Regular cardiac myocyte (primary cell): ENCODE data around the gene TECPR1. TPM values are rescaled to one million over a fixed set of nuclear protein-coding genes. Genes with fewer than 3 reads are reported as not detected.

ENCODE experiments used
- total RNA-seq: library from RNA; depleted of rRNA; stranded (reverse); fragments of >200 nt; gene quantifications from 2 replicates; pipeline ENCODE4 v1.2.3, GENCODE V29; 2014

Gene TECPR1, protein sequence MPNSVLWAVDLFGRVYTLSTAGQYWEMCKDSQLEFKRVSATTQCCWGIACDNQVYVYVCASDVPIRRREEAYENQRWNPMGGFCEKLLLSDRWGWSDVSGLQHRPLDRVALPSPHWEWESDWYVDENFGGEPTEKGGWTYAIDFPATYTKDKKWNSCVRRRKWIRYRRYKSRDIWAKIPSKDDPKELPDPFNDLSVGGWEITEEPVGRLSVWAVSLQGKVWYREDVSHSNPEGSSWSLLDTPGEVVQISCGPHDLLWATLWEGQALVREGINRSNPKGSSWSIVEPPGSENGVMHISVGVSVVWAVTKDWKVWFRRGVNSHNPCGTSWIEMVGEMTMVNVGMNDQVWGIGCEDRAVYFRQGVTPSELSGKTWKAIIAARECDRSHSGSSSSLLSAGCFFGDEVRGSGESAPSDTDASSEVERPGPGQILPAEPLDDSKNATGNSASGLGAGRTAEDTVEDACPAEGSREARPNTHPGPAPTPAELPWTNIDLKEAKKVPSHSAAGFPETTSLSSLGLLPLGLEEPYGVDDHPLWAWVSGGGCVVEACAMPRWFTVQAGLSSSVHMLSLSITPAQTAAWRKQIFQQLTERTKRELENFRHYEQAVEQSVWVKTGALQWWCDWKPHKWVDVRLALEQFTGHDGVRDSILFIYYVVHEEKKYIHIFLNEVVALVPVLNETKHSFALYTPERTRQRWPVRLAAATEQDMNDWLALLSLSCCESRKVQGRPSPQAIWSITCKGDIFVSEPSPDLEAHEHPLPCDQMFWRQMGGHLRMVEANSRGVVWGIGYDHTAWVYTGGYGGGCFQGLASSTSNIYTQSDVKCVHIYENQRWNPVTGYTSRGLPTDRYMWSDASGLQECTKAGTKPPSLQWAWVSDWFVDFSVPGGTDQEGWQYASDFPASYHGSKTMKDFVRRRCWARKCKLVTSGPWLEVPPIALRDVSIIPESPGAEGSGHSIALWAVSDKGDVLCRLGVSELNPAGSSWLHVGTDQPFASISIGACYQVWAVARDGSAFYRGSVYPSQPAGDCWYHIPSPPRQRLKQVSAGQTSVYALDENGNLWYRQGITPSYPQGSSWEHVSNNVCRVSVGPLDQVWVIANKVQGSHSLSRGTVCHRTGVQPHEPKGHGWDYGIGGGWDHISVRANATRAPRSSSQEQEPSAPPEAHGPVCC
- total RNA-seq: 24.0 and 37.2 TPM in 2 replicates

DNA sequence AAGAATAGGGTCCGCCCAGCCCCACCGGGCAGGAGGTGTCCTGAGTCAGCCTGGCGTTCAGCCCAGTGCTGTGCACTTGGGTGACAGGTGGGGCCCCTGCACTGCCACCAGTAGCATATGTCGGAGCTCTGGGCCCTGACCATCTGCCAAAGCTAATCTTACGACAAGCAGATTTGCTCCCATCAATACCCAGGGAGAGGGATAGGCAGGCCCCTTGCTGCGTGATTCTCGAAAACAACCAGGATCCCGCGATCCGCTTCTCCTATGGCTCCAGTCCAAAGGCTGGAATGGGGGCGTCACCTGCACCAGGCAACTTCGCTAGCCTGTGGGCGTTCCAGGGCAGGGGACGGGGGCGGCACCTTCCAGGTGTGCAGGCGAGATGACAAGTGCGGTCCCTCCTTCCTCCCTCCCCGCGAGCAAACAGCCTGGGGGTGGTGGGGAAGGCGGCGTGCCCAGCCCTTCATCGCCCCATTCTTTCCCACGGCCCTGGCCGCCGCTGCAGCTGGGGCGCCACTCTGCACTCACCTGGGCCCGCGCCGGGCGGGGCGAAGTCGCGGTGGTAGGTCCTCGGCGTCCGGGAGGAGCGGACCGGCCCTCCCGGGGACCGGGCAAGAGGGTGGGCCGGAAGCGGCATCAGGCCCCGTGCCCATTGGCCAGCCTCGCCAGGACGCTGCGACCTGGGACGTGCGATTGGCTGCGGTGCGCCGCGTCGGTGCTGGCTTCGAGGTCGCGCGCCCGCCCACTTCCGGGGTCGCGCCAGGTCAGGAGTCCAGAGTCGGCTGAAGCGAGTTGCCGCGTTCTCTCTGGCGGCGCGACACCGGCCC, at the start of gene TECPR1:
TSS of gene TECPR1 (minus strand) at position 632 of the 824 bp plus-strand sequence. CDS start 6,086 bp downstream, outside the sequence.

DNA sequence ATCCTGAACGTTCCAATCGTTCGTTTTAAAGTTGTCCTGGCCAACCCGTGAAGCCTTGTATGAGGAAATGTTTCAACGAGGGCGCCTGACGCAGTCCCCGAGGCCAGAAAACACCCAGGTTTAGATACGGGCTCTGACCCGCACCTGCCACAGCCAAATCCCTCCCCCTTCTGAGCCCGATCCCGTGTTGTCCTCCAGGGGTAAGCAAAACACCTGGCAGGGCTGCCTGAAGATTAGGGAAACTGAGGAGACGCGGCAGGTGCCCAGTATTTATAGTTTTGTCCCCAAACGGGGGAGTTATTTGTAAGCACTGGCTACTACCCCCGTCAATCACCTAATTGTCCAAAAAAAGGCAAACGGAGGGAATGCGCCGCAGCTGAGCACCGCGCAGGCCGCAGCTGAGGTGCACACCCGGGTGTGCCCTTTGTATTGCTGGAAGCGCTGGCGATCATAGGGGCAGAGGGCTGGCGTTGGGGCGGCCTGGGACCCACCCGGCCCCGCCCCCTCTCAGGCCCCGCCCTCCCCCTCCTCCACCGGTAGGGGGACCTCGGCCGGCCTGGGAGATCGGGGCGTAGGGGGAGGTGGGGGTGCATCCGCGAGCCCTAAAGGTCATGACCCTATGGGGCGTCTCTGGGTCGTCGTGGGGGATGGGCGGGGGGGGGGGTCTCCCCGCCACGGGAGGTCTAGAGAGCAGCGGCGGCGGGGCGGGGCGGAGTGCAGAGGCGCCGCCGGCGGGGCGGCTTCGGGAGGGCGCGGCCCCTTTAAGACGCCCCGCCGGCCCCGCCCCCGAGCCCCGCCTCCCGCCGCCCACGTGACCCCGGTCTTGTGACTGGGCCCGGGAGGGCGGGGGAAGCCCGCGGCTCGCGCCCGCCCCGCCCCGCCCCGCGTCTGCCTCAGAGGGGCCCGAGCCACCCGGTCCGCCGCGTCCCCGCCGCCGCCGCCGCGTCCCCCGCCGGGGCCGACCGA, 29.0 kb upstream of the TECPR1 start, which contains the start of gene BRI3:
TSS of gene BRI3 (plus strand) at position 896 of the 966 bp plus-strand sequence. CDS start 110 bp downstream, outside the sequence.

DNA sequence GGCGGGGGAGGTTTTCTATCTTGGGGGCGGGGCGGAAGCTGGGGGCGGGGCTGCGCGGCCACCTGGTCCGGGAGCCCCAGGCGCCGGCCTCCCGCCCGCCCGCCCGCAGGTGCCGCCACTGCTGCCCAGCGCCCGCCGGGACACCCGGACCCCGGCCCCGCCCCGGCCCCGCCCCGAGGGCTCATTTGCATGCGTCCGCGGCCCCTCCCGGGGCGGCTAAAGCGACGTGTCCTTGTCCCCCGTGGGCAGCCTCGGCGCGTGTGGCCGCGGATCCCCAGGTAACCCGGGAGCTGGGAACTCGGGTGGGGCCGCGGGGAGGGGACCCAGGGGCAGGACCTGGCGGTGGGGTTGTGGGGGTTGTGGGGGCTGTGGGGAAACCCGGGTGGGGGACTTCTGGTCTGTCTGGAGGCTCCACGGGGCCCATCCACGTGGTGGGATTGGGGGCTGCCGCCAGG, 40.8 kb downstream of the TECPR1 start, which contains the start of gene BHLHA15:
TSS of gene BHLHA15 (plus strand) at position 219 of the 455 bp plus-strand sequence. CDS start 871 bp downstream, outside the sequence.

Other genes with a start within 250 kb of the TECPR1 start
- gene LMTK2, start 145.4 kb downstream of the TECPR1 start, total RNA-seq: 9.0 and 9.8 TPM in 2 replicates
- gene BHLHA15, start 40.8 kb downstream of the TECPR1 start, total RNA-seq: 0.77 and 2.8 TPM in 2 replicates
- 29.0 and 31.6 TPM in 2 replicates for gene BRI3, start 29.5 kb upstream of the TECPR1 start, total RNA-seq
- gene BAIAP2L1, start 148.9 kb upstream of the TECPR1 start, total RNA-seq: 2.7 and 3.1 TPM in 2 replicates